HG02798 (cell line): Measurements from ENCODE around the gene TMPRSS7.
"Not testable (repeated sequence)": the region's sequence is repeated elsewhere in the genome, so short reads cannot be mapped to it uniquely, and the experiment has no call there.

ENCODE experiments used
- ATAC-seq: cut with Tn5 transposase; IDR thresholded peaks from one replicate; pipeline ENCODE4 v1.9.1; 2021; ENCODE audit warnings: mild to moderate bottlenecking; ENCODE audit not compliant: unreplicated experiment, poor library complexity

TMPRSS7 gene

GRCh38 chr3:112048911-112049310 lies 14.4 kb downstream of the TMPRSS7 start:
- ATAC-seq = no peak

- ATAC-seq = no peak
These were observed 18.7 kb downstream of the TMPRSS7 start for GRCh38 chr3:112053229-112053628.

GRCh38 chr3:112056451-112056929 lies 22.0 kb downstream of the TMPRSS7 start:
- ATAC-seq = no peak

- no peak for ATAC-seq
These were observed 25.0 kb downstream of the TMPRSS7 start for GRCh38 chr3:112059497-112059896.

- ATAC-seq = no peak
These were observed 26.6 kb downstream of the TMPRSS7 start for GRCh38 chr3:112061152-112061551.

- ATAC-seq = not testable (repeated sequence)
These were observed 38.0 kb downstream of the TMPRSS7 start for GRCh38 chr3:112072387-112073060.

GRCh38 chr3:112074006-112074405 lies 39.5 kb downstream of the TMPRSS7 start:
- ATAC-seq = no peak

GRCh38 chr3:112074616-112075497 lies 40.3 kb downstream of the TMPRSS7 start:
- ATAC-seq = peak; percentile 96

GRCh38 chr3:112078125-112079083 lies 43.9 kb downstream of the TMPRSS7 start:
- peak; percentile 45 for ATAC-seq

GRCh38 chr3:112083239-112083638 lies 48.7 kb downstream of the TMPRSS7 start:
- no peak for ATAC-seq

- ATAC-seq = no peak
These were observed 50.6 kb downstream of the TMPRSS7 start for GRCh38 chr3:112084980-112085705.

GRCh38 chr3:112085735-112086075 lies 51.2 kb downstream of the TMPRSS7 start:
- no peak for ATAC-seq

- ATAC-seq = peak; percentile 96
These were observed 51.7 kb downstream of the TMPRSS7 start, which contains the start of gene C3orf52 for GRCh38 chr3:112086076-112086854. C3orf52 (plus strand) TSS chr3:112086389; CDS start chr3:112086408, 19 bp downstream.

GRCh38 chr3:112086875-112087524 lies 52.5 kb downstream of the TMPRSS7 start:
- ATAC-seq = no peak

- no peak for ATAC-seq
These were observed 53.2 kb downstream of the TMPRSS7 start for GRCh38 chr3:112087746-112088145.

GRCh38 chr3:112088944-112089343 lies 54.4 kb downstream of the TMPRSS7 start:
- ATAC-seq = no peak

GRCh38 chr3:112089956-112090886 lies 55.7 kb downstream of the TMPRSS7 start:
- no peak for ATAC-seq
